NCI-H69 (cell line): ENCODE measurements around the gene ALLC.

Source experiments
- DNase-seq: peaks from one replicate; lab custom pipeline; 2025; lab: John Stamatoyannopoulos, UW

ALLC gene

DNA sequence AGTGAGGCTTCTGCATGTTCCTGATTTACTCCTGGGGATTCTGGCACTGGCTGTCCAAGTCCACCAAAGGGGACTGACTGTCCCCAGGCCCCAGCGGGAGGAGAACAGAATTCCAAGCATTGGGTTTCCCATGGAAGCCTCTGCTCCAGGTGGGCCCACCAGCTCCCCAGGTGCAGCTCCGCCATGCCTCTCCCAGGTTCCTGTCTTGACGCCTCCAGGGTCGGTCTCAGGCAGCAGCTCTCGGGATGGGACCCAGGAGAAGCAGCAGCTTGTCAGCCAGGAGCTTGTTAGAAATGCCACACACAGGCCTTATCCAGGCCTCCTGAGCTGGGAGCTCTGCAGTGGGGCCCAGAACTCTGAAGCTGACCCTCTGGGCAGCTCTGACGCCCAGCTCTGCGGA lies 93.3 kb downstream of the ALLC start:
- no peak for DNase-seq

DNA sequence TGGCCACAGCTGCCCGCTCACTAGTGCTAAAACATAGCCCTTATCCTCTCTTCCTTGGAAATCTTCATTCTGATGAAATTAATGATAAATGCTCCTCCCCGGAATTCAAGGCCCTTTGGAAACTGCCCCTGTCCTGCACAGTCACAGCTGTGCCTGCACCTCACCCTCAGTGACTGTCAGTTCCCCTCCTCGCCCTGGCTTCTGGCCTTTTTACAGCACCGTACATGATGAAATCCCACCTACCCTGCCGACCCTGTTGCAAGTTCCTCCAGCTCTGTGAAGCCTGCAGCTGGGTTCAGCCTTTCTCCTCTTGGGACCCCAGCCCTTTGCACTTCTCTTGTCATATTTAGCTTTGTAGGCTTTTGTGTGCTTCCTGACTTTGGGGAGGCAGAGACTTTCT lies 93.8 kb downstream of the ALLC start:
- DNase-seq = no peak
